ENCODE results near the gene CDH24. TPM values are rescaled to one million over a fixed set of nuclear protein-coding genes. Genes with fewer than 3 reads are reported as not detected.

CDH24 gene
- total RNA-seq, 6 donors from 2014 or later, result 2.0 to 8.0 (median 4.2) TPM

DNA sequence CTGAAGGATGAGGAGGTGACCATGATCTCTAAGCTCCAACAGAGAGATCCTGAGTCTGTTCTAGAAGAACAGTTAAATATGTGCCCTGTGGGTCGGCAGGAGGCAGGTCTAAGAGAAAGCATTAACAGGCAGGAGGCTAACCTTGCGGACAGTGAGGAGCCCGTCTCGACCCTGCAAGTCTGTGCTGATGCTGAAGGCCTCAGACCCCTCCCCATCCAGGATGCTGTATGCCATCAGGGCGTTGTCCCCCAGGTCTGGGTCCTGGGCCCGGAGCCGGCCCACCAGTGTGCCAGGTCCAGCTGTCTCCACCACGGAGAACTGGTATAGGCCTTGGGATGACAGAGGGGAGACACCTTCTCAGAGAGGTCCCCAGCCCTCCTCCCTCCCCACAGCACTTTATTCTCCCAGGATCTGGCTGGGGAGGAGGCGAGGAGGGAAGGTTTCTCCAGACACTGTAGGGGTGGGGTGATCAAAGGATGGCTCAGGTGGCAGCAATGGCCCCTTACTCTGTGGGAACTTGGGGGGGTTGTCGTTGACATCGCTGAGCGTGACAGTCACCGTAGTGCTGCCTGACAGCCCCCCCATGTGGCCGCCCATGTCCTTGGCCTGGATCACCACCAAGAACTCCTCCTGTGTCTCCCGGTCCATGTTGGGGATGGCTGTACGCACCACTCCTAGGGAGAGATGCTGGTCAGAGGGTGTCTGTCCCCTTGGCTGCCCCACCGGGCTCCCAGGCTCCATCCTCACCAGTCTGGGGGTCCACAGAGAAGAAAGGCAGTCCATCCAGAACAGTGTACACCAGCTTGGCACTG lies 3.1 kb downstream of the CDH24 start:
- ATAC-seq (ENCODE audit: low FRiP score in 2 of 2) (no peak), DNase-seq (peak in 1 of 2 donors; percentile 53)
- no peaks in the 10 kb centered on the region for H3K9me3 ChIP-seq
- H3K27ac ChIP-seq, result no peak overlapping the region
- TF ChIP-seq, protein P1, sequence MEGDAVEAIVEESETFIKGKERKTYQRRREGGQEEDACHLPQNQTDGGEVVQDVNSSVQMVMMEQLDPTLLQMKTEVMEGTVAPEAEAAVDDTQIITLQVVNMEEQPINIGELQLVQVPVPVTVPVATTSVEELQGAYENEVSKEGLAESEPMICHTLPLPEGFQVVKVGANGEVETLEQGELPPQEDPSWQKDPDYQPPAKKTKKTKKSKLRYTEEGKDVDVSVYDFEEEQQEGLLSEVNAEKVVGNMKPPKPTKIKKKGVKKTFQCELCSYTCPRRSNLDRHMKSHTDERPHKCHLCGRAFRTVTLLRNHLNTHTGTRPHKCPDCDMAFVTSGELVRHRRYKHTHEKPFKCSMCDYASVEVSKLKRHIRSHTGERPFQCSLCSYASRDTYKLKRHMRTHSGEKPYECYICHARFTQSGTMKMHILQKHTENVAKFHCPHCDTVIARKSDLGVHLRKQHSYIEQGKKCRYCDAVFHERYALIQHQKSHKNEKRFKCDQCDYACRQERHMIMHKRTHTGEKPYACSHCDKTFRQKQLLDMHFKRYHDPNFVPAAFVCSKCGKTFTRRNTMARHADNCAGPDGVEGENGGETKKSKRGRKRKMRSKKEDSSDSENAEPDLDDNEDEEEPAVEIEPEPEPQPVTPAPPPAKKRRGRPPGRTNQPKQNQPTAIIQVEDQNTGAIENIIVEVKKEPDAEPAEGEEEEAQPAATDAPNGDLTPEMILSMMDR (IDR thresholded peaks at IDR 0.05), result peak in 2 of 6 experiments; percentile 19 to 27
- no peak for TF ChIP-seq POLR2A (IDR thresholded peaks at IDR 0.05)
- H3K4me3 ChIP-seq, result no peak overlapping the region
- peaks cover 18 to 22% (median 20%) of the 10 kb centered on the region in 4 donors for H3K4me1 ChIP-seq
- 68 to 81% methylated on average over 8 to 15 of the region's 17 CpGs for WGBS, 2 donors
- peaks cover 4 to 10% (median 8%) of the 10 kb centered on the region in 4 donors for H3K36me3 ChIP-seq
- no peaks in the 10 kb centered on the region for H3K27me3 ChIP-seq

DNA sequence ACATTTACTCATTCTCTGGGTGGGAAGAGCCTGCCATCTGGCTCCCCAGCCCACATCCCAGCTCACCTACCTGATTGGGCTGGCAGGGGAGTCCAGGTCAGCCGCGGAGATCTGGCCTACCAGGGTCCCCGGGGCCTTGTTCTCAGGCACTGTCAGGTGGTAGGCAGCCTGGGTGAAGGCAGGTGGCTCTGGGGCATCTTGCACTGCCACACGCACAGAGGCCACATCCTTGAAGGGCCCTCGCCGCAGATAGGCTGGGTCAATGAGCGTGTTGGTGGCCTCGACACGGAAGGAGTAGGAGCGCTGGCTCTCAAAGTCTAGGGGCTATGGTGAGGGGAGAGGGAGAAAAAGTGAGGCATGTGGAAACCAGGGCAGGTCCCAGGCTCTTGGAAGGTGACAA lies 3.9 kb downstream of the CDH24 start:
- WGBS, 2 donors, result 95 to 97% methylated on average over 7 to 10 of the region's 10 CpGs

DNA sequence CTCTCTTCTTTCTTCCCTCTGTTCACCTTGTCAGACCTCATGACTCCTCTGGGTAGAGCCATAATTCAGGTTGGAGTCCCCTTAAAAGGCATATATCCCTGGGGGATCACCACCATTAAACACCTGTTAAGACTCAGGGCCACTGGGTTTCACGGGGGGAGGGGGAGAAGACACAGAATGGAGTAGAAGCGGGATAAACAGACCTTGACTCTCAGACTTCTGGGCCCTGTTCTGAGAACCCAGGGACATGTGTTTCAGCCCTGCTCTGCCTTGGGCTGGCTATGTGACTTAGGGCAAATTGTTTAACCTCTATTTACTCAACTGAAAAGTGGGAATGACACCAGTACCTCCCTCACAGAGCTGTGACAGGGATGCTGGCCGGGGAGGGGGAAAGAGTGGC lies 4.6 kb downstream of the CDH24 start:
- no peak for ATAC-seq (ENCODE audit: low FRiP score in 2 of 2)
- no peaks in the 10 kb centered on the region for H3K36me3 ChIP-seq
- WGBS, 2 donors, result 77 to 96% methylated on average over 3 of the region's 3 CpGs
- TF ChIP-seq POLR2AphosphoS5 (IDR thresholded peaks at IDR 0.05) (no peak), EP300 (IDR thresholded peaks at IDR 0.05) (no peak), POLR2A (IDR thresholded peaks at IDR 0.05) (no peak)
- TF ChIP-seq, protein P1 (IDR thresholded peaks at IDR 0.05), result no peak
- no peaks in the 10 kb centered on the region for H3K9me3 ChIP-seq
- no peak for DNase-seq
- H3K4me3 ChIP-seq, result no peak overlapping the region
- no peaks in the 10 kb centered on the region for H3K27me3 ChIP-seq
- H3K27ac ChIP-seq, result no peak overlapping the region
- peaks cover 14 to 16% (median 15%) of the 10 kb centered on the region in 4 donors for H3K4me1 ChIP-seq

More for the DNA sequence above, 3.9 kb downstream of the CDH24 start:
- DNase-seq, result peak in 1 of 2 donors; percentile 46
- H3K36me3 ChIP-seq, result peaks cover 0 to 3% (median 0%) of the 10 kb centered on the region in 4 donors
- H3K9me3 ChIP-seq, result no peaks in the 10 kb centered on the region
- ATAC-seq (ENCODE audit: low FRiP score in 2 of 2), result no peak
- H3K27me3 ChIP-seq, result no peaks in the 10 kb centered on the region
- peaks cover 18 to 22% (median 20%) of the 10 kb centered on the region in 4 donors for H3K4me1 ChIP-seq
- TF ChIP-seq POLR2AphosphoS5 (IDR thresholded peaks at IDR 0.05) (no peak), POLR2A (IDR thresholded peaks at IDR 0.05) (no peak), EP300 (IDR thresholded peaks at IDR 0.05) (no peak)
- TF ChIP-seq, protein P1 (IDR thresholded peaks at IDR 0.05), result no peak
- no peak overlapping the region for H3K27ac ChIP-seq
- H3K4me3 ChIP-seq, result no peak overlapping the region

DNA sequence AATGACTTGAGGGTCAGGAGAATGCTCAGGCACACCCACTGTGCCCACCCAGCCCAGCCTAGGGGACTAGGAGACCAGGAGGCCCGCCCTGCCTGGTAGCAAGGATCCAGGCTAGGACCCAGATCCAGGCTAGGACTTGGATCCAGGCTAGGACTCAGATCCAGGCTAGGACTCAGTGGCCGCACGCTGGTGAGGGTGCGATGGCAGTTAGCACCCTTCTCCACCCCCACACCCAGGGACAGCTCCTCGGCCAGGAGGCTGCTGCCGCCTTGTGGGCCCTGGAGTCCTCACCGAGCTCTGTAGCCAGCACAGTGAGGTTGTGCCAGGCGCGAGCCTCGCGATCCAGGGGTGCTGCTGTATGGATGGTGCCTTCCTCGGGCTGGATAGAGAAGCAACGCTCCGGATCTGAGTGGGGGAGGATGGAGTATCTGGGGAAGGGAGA lies 5.1 kb downstream of the CDH24 start:
- Histone ChIP-seq H3K9me3 (no peaks in the 10 kb centered on the region), H3K27ac (no peak overlapping the region), H3K36me3 (no peaks in the 10 kb centered on the region), H3K27me3 (no peaks in the 10 kb centered on the region), H3K4me3 (no peak overlapping the region), H3K4me1 (peaks cover 13 to 15% (median 14%) of the 10 kb centered on the region in 4 donors)
- no peak for ATAC-seq (ENCODE audit: low FRiP score in 2 of 2)
- peak in 1 of 2 donors; percentile 69 for DNase-seq
- TF ChIP-seq POLR2A (IDR thresholded peaks at IDR 0.05) (no peak), EP300 (IDR thresholded peaks at IDR 0.05) (no peak), POLR2AphosphoS5 (IDR thresholded peaks at IDR 0.05) (no peak)
- TF ChIP-seq, protein P1 (IDR thresholded peaks at IDR 0.05), result no peak
- 82% methylated on average over 4 to 14 of the region's 14 CpGs for WGBS, 2 donors

Data from upper lobe of left lung (tissue), 6 donors.